B cell (primary cell): ENCODE results near the gene PCK2.

ENCODE experiments used
- CTCF ChIP-seq: fragments of 200-600 bp; IDR thresholded peaks from one replicate; pipeline ENCODE4 v1.8.0; 2022; ENCODE audit warnings: antibody characterized with exemption, mild to moderate bottlenecking
- EZH2 ChIP-seq: IDR thresholded peaks from 2 replicates; pipeline ENCODE4 v1.6.1; 2012; ENCODE audit warnings: borderline replicate concordance, low read depth, mild to moderate bottlenecking, moderate library complexity, low read length; ENCODE audit not compliant: insufficient read depth, poor library complexity, severe bottlenecking

DNA sequence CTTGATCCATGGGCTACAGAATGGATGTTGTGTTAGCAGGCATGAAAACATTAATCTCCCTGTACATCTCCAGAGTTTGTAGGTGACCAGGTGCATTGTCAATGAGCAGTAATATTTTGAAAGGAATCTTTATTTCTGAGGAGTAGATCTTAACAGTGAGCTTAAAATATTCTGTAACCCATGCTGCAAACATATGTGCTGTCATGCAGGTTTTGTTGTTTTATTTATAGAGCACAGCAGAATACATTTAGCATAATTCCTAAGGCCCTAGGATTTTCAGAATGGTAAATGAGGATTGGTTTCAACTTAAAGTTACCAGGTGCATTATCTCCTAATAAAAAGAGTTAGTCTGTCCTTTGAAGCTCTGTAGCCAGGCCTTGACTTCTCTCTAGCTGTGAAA lies 32.8 kb downstream of the PCK2 start:
- TF ChIP-seq CTCF = no peak
- TF ChIP-seq EZH2 = no peak
